Sigmoid colon (tissue), 7 donors: ENCODE results near the gene SLC25A20. TPM values are rescaled to one million over a fixed set of nuclear protein-coding genes. Genes with fewer than 3 reads are reported as not detected.

Experiments used
- DNase-seq: peaks from one replicate; pipeline ENCODE4 v3.0.0-alpha.2; 2019
- H3K27ac ChIP-seq, 4 donors: fragments of 200-600 bp; sonication (generic); one replicate each; pipeline ENCODE4 v1.5.1; 2016 to 2019; ENCODE audit warnings: mild to moderate bottlenecking in 1 of 4
- H3K27me3 ChIP-seq, 3 donors: fragments of 200-600 bp; sonication (generic); one replicate each; pipeline ENCODE4 v1.5.1; 2019; ENCODE audit warnings: mild to moderate bottlenecking in 1 of 3
- H3K36me3 ChIP-seq, 4 donors: fragments of 200-600 bp; sonication (generic); one replicate each; pipeline ENCODE4 v1.5.1; 2016 to 2019
- H3K4me1 ChIP-seq, 4 donors: fragments of 200-600 bp; sonication (generic); one replicate each; pipeline ENCODE4 v1.5.1; 2017 to 2019
- H3K4me3 ChIP-seq, 4 donors: fragments of 200-600 bp; sonication (generic); one replicate each; pipeline ENCODE4 v1.5.1; 2017 to 2019; ENCODE audit warnings: mild to moderate bottlenecking in 2 of 4, moderate library complexity in 1 of 4
- H3K9me3 ChIP-seq, 4 donors: fragments of 200-600 bp in 3 of 4; sonication (generic) in 3 of 4; one replicate each; pipeline versions ENCODE4 v1.5.1 to v1.6.1; 2013 to 2019
- EP300 ChIP-seq, 4 donors: sonication (generic); formaldehyde crosslinking; IDR thresholded peaks; one replicate each; pipeline ENCODE4 v1.6.1; 2017; ENCODE audit warnings: antibody characterized with exemption in 4 of 4
- POLR2A ChIP-seq, 2 donors: fragments of 450-650 bp; IDR thresholded peaks; one replicate each; pipeline ENCODE4 v1.6.1; 2016; ENCODE audit warnings: antibody characterized with exemption in 2 of 2, mild to moderate bottlenecking in 2 of 2, moderate library complexity in 2 of 2
- POLR2AphosphoS5 ChIP-seq, 4 donors: sonication (generic); formaldehyde crosslinking; IDR thresholded peaks; one replicate each; pipeline ENCODE4 v1.6.1; 2017; ENCODE audit warnings: antibody characterized with exemption in 4 of 4
- WGBS, 2 donors: extraction: QIAGEN DNeasy Blood & Tissue Kit; methylation state at CpG; one replicate each; pipeline ENCODE4 v1.1.7; 2013; 5-methylcytosine and 5-hydroxymethylcytosine counted together
- intact Hi-C: fragments of 100-400 bp; cut with DNase I; formaldehyde crosslinking; loops from one replicate; pipeline ENCODE4 v1.15.1; 2023
- polyA plus RNA-seq, 3 donors: library from polyadenylated mRNA; stranded (reverse); fragments of 200-250 nt; gene quantifications; one replicate each; pipeline ENCODE4 v1.2.3, GENCODE V29; 2013
- total RNA-seq, 4 donors: library from RNA; depleted of rRNA; stranded (reverse); fragments of >200 nt; gene quantifications; one replicate each; pipeline ENCODE4 v1.1.0, GENCODE V29; 2016
- TF ChIP-seq, protein P1 (sequence below), 4 experiments: fragments of 450-650 bp in 3 of 4; fragments of 200-600 bp in 1 of 4; IDR thresholded peaks; one replicate each; pipeline ENCODE4 v1.5.1; 2016 to 2019; ENCODE audit warnings: antibody characterized with exemption in 4 of 4, mild to moderate bottlenecking in 3 of 4, moderate library complexity in 2 of 4
- donor health status: healthy with polysubstance abuse.
- donor health status: Bipolar disorder and iron deficiency.
- donor health status: healthy.

SLC25A20 gene
- total and polyA plus RNA-seq, 7 donors, result 18.2 to 65.2 (median 29.1) TPM

DNA sequence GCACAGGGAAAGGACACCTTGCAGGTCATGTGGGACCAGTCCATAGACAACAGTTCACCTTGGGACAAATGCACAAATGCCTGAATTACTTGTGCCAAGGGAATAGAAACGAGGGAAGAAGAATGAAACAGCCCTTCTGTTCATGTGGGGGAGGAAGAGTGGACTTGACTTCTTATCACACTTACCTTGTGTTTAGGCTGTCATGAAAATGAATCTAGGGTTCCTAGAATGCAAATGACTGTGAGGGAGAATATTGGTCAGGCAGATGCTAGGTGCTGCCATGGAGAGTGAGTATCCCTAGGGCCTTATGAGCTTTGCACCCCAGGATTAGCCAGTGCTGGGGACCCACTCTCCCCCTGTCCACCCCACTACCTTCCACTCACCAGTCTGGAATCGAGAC lies 40.0 kb downstream of the SLC25A20 start:
- intact Hi-C loops, result no loop called here
- Histone ChIP-seq H3K27me3 (no peaks in the 10 kb centered on the region), H3K36me3 (peaks cover 0 to 52% (median 12%) of the 10 kb centered on the region in 4 donors), H3K27ac (no peak overlapping the region), H3K9me3 (no peaks in the 10 kb centered on the region), H3K4me3 (no peak overlapping the region), H3K4me1 (no peaks in the 10 kb centered on the region)
- DNase-seq, result no peak
- 91 to 92% methylated on average over 2 of the region's 2 CpGs for WGBS, 2 donors
- TF ChIP-seq EP300 (IDR thresholded peaks at IDR 0.05) (no peak), POLR2AphosphoS5 (IDR thresholded peaks at IDR 0.05) (no peak), POLR2A (IDR thresholded peaks at IDR 0.05) (no peak)
- TF ChIP-seq, protein P1, sequence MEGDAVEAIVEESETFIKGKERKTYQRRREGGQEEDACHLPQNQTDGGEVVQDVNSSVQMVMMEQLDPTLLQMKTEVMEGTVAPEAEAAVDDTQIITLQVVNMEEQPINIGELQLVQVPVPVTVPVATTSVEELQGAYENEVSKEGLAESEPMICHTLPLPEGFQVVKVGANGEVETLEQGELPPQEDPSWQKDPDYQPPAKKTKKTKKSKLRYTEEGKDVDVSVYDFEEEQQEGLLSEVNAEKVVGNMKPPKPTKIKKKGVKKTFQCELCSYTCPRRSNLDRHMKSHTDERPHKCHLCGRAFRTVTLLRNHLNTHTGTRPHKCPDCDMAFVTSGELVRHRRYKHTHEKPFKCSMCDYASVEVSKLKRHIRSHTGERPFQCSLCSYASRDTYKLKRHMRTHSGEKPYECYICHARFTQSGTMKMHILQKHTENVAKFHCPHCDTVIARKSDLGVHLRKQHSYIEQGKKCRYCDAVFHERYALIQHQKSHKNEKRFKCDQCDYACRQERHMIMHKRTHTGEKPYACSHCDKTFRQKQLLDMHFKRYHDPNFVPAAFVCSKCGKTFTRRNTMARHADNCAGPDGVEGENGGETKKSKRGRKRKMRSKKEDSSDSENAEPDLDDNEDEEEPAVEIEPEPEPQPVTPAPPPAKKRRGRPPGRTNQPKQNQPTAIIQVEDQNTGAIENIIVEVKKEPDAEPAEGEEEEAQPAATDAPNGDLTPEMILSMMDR (IDR thresholded peaks at IDR 0.05), result no peak

DNA sequence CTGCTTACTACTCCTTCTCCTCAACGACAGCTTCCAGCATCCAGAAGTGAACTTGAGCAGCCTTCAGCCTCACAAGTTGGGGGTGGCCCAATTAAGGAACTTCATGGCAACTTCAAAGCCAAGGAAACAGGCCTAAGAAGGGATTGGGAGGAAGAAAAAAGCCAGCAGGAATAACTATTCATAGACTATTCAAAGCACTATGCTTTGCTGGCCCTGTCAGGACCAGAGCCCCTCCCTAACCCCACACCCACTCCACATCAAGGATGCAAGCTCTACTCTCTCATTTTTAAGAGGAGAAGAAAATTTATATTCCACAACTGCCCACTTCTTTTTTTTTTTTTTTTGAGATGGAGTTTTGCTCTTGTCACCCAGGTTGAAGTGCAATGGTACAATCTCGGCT lies 41.0 kb downstream of the SLC25A20 start:
- Histone ChIP-seq H3K4me3 (no peak overlapping the region), H3K27ac (no peak overlapping the region), H3K27me3 (no peaks in the 10 kb centered on the region), H3K4me1 (no peaks in the 10 kb centered on the region), H3K36me3 (peaks cover 0 to 50% (median 12%) of the 10 kb centered on the region in 4 donors), H3K9me3 (no peaks in the 10 kb centered on the region)
- no peak for DNase-seq
- no peak for TF ChIP-seq POLR2A (IDR thresholded peaks at IDR 0.05)
- TF ChIP-seq, protein P1 (IDR thresholded peaks at IDR 0.05), result no peak
- no peak for TF ChIP-seq EP300 (IDR thresholded peaks at IDR 0.05)
- TF ChIP-seq POLR2AphosphoS5 (IDR thresholded peaks at IDR 0.05), result no peak
- 81 to 82% methylated on average over 2 of the region's 2 CpGs for WGBS, 2 donors
- intact Hi-C loops, result no loop called here

DNA sequence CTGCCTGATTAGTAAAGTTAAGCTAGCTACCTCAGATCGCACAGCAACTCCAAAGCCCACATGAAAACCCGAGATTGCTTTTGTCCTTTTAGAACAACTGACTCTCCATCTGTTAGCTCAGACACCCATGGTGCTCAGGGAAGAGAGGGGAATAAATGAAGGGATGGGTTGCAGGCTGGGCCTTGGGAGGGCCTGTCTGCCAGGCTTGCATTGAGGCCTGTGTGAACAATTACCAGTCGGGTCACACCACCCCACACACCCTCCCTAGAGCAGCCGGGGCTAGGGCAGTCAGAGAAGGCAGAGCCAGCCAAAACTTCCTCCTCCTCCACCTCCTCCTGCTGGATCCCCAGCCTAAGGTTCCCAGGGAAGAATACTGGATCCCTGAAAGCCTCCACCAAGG lies 42.2 kb downstream of the SLC25A20 start:
- no peaks in the 10 kb centered on the region for H3K27me3 ChIP-seq
- no peak overlapping the region for H3K27ac ChIP-seq
- intact Hi-C loops, result no loop called here
- TF ChIP-seq POLR2A (IDR thresholded peaks at IDR 0.05) (no peak), POLR2AphosphoS5 (IDR thresholded peaks at IDR 0.05) (no peak), EP300 (IDR thresholded peaks at IDR 0.05) (no peak)
- TF ChIP-seq, protein P1 (IDR thresholded peaks at IDR 0.05), result no peak
- no peaks in the 10 kb centered on the region for H3K4me1 ChIP-seq
- WGBS, 2 donors, result 21 to 67% methylated on average over 4 of the region's 4 CpGs
- peak; percentile 58 for DNase-seq
- H3K36me3 ChIP-seq, result peaks cover 0 to 38% (median 7%) of the 10 kb centered on the region in 4 donors
- no peaks in the 10 kb centered on the region for H3K9me3 ChIP-seq
- no peak overlapping the region for H3K4me3 ChIP-seq

DNA sequence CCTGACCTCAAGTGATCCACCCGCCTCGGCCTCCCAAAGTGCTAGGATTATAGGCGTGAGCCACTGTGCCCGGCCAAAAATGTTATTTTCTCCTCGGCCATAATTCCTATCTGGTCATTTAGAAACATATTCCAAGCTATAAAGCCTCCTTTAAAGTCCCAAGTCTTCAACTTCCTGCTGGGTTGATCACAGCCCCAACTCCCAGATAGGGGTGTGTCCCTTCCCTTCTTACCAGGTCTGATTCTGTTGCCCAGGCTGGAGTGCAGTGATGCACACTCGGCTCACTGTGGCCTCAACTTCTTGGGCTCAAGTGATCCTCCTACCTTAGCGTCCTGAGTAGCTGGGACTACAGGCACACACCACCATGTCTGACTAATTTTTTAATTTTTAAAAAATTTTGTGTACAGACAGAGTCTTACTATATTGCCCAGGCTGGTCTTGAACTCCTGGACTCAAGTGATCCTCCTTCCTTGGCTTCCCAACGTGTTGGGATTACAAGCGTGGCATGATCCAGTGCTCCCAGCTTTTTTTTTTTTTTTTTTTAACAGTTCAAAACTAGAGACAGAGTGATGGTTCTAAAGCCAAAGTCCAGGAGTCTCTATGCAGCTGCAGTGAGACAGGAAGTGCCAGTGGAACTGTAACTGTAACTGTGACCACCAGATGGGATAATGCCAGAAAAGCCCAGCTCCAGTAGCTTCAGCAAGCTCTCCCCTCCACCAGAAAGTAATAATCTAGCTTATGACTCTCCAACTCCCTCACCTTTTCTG lies 42.8 kb downstream of the SLC25A20 start:
- Histone ChIP-seq H3K4me1 (no peaks in the 10 kb centered on the region), H3K4me3 (no peak overlapping the region), H3K9me3 (no peaks in the 10 kb centered on the region), H3K27ac (no peak overlapping the region), H3K27me3 (no peaks in the 10 kb centered on the region), H3K36me3 (peaks cover 0 to 32% (median 7%) of the 10 kb centered on the region in 4 donors)
- WGBS, 2 donors, result 24 to 65% methylated on average over 9 of the region's 9 CpGs
- peak; percentile 49 for DNase-seq
- intact Hi-C loops, result no loop called here
- TF ChIP-seq, protein P1 (IDR thresholded peaks at IDR 0.05), result no peak
- TF ChIP-seq EP300 (IDR thresholded peaks at IDR 0.05) (no peak), POLR2A (IDR thresholded peaks at IDR 0.05) (no peak), POLR2AphosphoS5 (IDR thresholded peaks at IDR 0.05) (no peak)
